ENCODE measurements around the gene HLA-DPB1.
"Not testable (repeated sequence)": the region's sequence is repeated elsewhere in the genome, so short reads cannot be mapped to it uniquely, and the experiment has no call there.

The HLA-DPB1 gene

GRCh38 chr6:33075568-33076405 lies at the start of gene HLA-DPB1:
Gene HLA-DPB1, plus strand, starts transcription at chr6:33075990. Its CDS starts 52 bp downstream, at chr6:33076042.
- DNase-seq (ENCODE audit: low read depth in 2 of 2): no peak

- DNase-seq (ENCODE audit: low read depth in 2 of 2): no peak
Observed at GRCh38 chr6:33028220-33028849, 47.5 kb upstream of the HLA-DPB1 start.

DNA sequence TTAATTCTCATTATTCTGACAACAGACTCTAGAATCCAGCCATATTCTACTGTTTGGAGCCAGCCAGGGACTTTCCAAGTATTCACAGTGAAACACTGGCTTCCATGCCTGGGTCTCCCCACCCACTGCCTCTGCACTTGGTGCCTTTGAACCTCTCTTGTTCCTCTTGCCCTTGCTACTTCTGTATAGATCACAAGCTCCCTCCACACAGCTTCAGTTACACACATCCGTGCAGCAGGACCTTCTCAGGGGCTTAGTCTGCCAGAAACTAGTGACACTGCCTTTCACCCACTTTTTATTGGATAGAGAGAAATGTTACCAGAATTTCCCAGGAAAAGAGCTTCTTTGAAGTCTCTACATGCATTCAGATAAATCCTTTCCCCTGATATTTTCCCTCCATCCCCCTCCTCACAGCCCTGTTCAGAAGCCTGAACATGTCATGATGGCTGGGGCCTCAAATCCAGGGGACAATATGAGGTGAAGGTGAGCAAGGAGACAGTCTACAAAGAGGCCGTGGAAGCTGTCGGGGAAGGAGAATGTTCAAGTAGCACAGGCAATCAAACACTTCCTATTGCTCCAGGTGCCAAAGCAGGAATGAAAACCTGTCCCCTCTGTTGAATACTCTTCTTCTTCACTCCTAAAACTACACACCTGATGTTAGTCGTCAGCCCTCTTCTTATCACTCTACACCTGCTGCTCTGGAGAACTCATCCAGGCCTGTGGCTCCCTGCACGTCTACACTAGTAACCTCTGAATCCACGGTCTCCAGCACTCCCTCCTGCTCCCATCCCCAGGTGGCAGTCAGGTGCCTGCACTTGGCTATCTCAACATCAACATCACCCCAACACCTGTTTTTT lies 46.2 kb upstream of the HLA-DPB1 start:
- DNase-seq (ENCODE audit: low read depth in 2 of 2): no peak

GRCh38 chr6:33030245-33030644 lies 45.5 kb upstream of the HLA-DPB1 start:
- DNase-seq (ENCODE audit: low read depth in 2 of 2): no peak

- no peak for DNase-seq (ENCODE audit: low read depth in 2 of 2)
Observed at GRCh38 chr6:33034554-33034953, 41.2 kb upstream of the HLA-DPB1 start.

DNA sequence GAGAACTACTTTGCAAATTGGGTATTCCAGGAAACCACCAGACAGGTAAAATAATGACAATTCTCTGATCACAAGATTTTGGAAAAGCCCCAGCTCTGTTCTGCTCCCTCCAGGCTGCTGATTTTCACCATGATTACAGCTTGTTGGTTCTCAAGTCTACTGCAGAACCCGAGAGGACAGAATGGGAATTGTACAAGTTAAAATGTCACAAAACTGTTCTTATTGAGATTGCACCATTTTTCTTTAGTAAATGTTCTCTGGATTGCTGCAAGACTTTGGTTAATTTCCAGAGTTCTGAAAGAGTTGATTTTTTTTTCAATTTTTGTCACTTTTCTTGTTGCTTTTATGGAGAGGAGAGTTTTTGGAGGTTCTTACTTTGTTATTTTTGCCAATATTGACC lies 39.3 kb upstream of the HLA-DPB1 start:
- DNase-seq (ENCODE audit: low read depth in 2 of 2): no peak

DNA sequence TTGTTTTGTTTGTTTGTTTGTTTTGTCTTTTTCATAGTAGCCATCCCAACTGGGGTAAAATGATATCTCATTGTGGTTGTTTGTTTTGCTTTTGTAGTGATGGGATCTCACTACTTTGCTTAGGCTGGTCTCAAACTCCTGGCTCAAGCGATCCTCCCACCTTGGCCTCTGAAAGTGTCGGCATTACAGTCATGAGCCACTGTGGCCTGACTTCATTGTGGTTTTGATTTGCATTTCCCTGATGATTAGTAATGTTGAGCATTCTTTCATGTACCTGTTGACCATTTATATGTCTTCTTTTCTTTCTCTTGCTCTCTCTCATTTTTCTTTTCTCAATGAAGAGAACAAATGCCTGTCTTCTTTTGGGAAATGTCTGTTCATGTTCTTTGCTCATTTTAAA lies 35.6 kb upstream of the HLA-DPB1 start:
- DNase-seq (ENCODE audit: low read depth in 2 of 2): no peak

DNA sequence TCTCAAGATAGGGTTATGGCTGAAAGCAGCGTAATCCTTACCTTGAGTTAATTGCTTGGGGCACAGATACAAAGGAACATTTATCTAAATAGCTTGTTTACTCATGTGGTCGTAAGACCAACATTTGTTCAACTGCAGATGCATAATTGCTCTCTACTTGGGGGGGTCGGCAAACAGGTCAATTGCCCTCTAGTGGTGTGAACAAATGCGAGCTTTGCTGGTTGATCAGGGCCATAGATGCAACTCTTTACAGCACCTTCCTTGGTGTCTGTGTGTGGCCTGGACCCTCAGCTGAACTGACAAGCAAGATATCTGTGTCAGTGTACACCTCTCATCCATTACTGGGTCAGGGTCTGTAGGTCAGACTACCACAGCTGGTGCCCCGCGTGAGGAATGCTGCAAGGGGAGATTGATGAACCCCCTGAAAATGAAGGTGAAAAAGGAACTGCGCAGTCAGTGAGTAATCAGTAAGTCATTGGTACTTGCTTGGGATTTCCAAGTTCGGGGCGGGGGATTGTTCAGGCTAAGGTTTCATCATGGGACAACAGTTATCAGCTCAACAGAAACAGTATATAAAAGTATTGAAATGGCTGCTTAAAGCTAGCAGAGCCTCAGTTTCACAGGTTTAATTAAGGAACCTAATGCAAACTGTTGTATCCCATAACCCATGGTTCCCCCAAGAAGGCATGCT lies 26.3 kb upstream of the HLA-DPB1 start:
- DNase-seq (ENCODE audit: low read depth in 2 of 2): no peak

GRCh38 chr6:33050014-33050810 lies 25.6 kb upstream of the HLA-DPB1 start:
- no peak for DNase-seq (ENCODE audit: low read depth in 2 of 2)

DNA sequence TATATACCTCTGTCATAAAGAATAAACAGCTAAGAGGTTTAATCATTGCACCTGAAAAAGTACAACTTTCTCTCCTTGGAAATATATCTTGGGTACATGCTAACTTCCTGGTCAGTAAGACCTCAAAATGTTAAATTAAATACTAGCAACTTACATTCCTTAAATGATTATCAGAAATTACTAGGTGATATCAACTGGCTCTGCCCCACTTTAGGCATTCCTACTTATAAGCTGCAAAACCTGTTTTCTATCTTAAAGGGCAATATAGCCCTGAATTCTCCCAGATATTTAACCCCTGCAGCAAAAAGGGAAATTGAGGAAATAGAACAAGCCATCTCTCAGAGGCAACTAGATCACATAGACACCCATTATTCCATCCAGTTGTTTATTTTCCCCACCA lies 23.2 kb upstream of the HLA-DPB1 start:
- DNase-seq (ENCODE audit: low read depth in 2 of 2): no peak

DNA sequence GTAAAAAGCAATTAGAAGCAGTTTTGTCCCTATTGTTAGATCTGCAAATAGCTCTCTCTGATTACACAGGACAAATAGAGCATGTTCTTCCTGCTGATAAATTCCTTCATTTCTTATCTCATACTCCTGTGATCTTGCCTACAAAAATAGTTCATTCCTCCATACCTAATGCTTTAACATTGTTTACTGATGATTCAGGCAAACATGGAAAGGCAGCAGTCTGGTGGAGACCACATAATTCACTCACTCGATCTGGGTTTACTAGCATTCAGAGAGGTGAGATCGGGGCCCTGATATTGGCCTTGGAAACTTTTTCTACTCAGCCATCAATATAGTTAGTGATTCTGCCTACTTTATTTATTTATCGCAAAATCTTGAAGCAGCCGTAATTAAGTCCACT lies 22.6 kb upstream of the HLA-DPB1 start:
- no peak for DNase-seq (ENCODE audit: low read depth in 2 of 2)

- DNase-seq (ENCODE audit: low read depth in 2 of 2): no peak
Observed at GRCh38 chr6:33057222-33058150, 18.3 kb upstream of the HLA-DPB1 start.

DNA sequence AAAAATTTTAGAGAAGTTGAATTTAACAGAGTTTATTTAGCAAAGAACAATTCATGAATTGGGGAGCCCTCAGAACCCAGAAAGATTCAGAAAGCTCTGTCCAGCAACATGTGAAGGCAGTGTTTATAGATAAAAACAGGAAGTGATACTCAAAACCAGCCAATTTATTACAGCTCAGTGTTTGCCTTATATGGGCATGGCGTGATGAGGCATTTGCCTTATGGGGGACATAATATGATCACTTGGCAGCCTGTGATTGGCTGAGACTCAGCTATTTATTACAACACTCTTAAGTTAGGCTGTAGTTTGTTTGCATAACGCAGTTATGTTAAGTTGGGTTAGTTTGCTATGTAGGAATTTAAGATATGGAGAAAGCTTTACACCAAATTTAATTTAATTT lies 13.8 kb upstream of the HLA-DPB1 start:
- DNase-seq (ENCODE audit: low read depth in 2 of 2): no peak

- DNase-seq (ENCODE audit: low read depth in 2 of 2): not testable (repeated sequence)
Observed at GRCh38 chr6:33063435-33063834, 12.4 kb upstream of the HLA-DPB1 start.

- DNase-seq (ENCODE audit: low read depth in 2 of 2): no peak
Observed at GRCh38 chr6:33064723-33065122, 11.1 kb upstream of the HLA-DPB1 start.

- DNase-seq (ENCODE audit: low read depth in 2 of 2): no peak
Observed at GRCh38 chr6:33065312-33065711, 10.5 kb upstream of the HLA-DPB1 start.

- no peak for DNase-seq (ENCODE audit: low read depth in 2 of 2)
Observed at GRCh38 chr6:33066917-33067521, 8.8 kb upstream of the HLA-DPB1 start.

GRCh38 chr6:33069021-33069738 lies 6.6 kb upstream of the HLA-DPB1 start:
- DNase-seq (ENCODE audit: low read depth in 2 of 2): no peak

GRCh38 chr6:33070909-33071308 lies 4.9 kb upstream of the HLA-DPB1 start:
- no peak for DNase-seq (ENCODE audit: low read depth in 2 of 2)
